HG03095 (cell line): ENCODE data around the gene ARHGEF37.
"Not testable (repeated sequence)": the region's sequence is repeated elsewhere in the genome, so short reads cannot be mapped to it uniquely, and the experiment has no call there.

Source experiments
- ATAC-seq: cut with Tn5 transposase; IDR thresholded peaks from one replicate; pipeline ENCODE4 v1.9.1; 2021; ENCODE audit warnings: moderate library complexity; ENCODE audit not compliant: unreplicated experiment

Gene ARHGEF37

DNA sequence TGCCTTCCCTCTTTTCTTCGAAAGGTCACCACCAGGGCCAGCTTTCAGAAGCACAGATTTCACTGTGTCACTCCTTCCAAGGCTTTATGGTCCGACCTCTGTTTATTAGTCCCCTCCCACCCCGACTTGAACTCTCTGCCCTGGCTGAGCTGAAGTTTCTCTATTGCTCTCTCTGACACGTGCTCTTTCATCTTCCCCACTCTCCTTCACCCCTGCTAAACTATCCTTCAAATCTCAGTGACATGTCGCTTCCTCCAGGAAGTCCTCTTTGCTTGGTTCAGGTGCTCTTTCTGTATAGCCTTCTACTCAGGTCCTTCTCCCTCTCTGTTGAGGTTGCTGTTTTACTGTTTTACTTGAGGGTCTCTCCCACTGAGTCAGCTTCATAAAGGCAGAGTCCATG, 64.4 kb downstream of the ARHGEF37 start:
- ATAC-seq, result no peak

DNA sequence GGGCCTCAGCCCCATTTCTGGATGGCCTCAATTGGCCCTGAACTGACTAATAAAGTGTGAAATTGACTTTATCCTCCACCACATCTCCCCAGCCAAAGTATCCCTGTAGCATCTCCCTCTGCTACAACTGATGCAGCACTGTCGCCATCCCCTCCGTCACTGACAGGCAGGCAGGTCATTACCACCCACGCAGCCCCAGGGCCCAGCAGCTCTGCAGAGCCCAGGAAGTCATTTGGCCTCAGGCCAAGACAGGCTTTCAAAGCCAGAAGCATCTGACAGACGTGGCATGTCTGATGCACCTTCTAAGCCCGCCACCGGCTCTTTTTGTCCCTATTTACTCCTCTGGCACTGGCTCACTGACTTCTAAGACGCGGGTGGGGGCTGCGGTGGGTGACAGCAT, 65.3 kb downstream of the ARHGEF37 start:
- ATAC-seq, result no peak

DNA sequence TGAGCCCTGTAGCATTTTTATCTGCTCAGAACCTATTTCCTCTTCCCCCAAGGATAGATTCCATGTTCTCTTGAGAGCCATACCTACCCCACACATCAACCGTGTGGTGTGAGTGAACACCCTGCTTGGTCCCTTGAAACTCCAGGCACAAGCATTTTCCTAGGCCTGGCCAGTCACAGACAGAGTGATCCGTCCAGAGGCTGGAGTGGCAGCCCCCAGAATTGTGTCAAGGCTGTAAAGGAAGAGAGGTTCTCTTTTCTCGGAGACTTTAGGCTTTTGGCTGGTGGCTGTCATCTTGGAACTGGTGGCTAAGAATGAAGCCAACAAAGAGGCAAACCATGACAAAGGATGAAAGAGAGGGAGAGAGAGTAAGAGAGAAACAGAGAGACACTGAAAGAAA, 66.0 kb downstream of the ARHGEF37 start:
- no peak for ATAC-seq

DNA sequence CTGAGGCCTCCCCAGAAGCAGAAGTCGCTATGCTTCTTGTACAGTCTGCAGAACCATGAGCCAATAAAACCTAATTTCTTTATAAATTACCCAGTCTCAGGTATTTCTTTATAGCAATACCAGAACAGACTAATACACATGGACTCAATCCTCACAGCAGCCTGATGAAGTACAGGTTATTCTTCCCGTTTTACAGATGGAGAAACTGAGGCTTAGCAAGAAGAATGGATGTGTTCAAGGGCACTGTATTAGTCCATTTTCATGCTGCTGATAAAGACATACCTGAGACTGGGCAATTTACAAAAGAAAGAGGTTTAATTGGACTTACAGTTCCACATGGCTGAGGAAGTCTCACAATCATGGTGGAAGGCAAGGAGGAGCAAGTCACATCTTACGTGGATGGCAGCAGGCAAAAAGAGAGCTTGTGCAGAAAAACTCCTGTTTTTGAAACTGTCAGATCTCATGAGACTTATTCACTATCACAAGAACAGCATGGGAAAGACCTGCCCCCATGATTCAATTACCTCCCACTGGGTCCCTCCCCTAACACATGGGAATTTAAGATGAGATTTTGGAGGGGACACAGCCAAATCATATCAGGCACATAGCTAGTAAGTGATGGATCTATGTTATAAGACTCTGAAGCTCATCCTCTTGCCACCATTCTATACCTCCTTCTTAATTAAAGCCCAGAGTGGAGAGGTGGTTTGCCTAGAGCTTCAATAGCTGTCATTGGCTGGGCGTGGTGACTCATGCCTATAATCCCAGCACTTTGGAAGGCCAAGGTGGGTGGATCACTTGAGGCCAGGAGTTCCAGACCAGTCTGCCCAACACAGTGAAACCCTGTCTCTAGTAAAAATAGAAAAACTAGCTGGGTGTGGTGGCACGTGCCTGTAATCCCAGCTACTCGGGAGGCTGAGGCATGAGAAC, 67.4 kb downstream of the ARHGEF37 start:
- ATAC-seq, result not testable (repeated sequence)

DNA sequence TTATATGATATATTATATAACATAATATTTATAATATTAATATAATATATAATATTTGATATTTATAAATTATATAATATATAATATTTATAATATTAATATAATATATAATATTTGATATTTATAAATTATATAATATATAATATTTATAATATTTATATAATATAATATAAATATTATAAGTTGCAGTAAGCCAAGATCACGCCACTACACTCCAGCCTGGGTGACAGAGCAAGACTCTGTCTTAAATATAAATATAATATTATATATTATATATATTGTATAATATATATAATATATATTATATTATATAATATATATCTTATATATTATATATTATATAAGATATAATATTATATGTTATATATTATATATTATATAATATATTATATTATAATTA, 68.4 kb downstream of the ARHGEF37 start:
- ATAC-seq, result not testable (repeated sequence)

DNA sequence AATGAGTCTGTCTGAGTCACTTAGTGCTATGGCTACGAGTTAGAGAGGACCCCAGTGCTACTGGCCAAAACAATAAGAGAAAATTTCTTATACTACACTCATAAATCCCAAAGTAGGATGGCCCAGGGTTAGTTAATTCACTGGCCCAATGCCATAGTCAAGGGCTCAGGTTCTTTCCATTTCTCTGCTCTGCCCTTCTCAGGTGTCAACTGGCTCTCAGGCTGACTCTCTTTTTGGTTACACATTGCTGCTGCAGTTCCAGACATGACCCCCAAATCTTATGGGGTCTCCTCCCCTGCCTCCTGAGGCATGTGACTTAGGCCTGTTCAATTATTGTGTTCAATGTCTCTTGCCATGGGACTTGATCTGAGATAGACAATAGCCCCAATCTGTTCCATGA, 70.4 kb downstream of the ARHGEF37 start:
- no peak for ATAC-seq

DNA sequence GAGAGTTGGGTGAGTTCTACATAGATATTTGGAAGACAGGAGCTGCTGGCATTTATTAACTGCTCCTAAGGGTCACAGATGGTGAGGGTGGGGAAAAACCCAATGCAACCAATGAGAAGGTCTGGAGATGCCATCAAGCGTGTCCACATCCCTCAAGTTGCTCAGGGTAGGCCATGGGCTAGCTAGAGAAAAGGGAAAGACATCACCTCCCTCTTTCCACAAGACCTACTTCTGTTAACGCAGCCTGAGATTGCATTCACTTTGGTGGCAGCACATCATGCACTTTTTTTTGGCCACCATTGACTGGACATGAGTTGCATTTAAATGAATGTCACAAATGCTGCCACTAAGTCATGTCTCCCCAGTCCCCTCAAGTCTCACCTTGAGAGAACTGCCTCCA, 71.4 kb downstream of the ARHGEF37 start:
- no peak for ATAC-seq

DNA sequence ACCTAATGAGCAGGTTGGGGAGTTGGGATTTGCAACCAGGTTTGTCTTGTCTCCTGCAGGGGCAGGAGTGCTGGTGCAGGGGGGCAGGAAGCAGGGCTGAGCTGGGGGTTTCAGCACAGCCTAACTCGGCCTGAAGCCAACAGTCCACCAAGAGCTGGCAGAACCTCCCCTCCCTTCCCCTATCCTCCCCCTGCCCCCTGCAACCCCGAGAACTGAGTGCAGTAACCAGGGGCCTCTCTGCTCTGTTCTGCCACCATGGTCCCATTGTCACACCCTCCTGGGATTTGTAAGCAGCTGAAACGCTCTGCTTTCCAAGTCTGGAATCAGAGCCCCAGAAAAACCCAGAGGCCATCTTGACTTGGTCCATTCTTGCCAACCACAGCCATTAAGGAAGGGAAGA, 72.9 kb downstream of the ARHGEF37 start:
- ATAC-seq, result no peak

DNA sequence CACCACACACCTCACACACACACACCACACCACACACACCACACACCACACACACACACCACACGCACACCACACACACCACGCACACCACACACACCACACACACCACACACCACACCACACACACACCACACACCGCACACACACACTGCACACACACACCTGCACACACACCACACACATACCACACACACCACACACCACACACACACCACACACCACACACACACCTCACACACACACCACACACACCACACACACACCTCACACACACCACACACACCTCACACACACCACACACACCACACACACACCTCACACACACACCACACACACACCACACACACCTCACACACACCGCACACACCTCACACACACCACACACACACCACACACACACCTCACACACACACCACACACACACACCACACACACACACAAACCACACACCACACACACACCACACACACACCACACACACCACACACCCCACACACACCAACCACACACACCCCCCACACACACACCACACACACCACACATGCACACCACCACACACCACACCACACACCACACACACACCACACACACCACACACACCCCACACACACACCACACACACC, 73.7 kb downstream of the ARHGEF37 start:
- no peak for ATAC-seq

DNA sequence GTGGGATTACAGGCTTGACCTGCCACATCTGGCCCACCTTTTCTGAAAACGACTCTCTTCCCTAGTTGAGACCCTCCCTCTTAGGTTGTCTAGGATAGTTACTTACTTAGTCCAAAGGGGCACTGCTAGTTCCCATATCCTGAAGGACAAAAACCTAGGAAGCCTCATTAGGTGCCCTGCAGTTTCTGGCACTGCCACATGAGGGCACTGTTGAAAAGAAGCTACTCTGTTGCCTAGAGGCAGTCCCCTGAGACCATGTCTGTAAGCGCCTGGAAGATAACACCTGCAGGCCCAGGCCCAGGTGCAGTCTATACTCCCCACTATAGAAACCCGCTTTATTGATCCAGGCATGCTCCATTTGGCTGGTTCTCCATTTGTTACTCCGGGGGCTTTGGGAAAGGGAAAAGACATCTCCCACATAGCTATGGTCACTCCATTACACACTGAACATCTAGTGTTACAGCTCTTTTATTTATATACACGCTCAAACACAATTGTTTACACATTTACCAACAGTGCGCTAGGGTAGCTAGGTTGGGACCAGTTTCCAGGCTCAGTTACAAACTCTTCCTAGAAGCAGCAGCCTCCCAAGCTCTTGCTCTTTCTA, 75.4 kb downstream of the ARHGEF37 start:
- ATAC-seq, result no peak

DNA sequence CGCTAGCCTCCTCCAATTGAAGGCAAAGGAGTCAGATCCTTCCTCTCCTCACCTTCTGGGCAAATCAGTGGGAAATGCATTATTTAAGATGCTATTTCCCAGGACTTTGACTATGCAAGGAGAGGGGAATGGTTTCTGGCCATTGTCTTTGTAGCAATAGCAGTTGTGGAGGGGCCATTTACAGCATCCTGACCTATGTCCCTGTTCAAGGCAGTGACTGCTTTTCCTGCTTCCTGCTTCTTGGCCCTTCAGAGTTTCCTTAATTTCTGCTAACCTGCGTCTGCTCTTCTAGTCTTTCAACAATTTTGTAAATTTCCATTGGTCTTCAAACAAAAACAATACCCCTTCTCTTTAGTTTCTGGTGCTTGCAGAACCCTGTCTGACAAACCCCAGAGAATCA, 76.0 kb downstream of the ARHGEF37 start:
- no peak for ATAC-seq

DNA sequence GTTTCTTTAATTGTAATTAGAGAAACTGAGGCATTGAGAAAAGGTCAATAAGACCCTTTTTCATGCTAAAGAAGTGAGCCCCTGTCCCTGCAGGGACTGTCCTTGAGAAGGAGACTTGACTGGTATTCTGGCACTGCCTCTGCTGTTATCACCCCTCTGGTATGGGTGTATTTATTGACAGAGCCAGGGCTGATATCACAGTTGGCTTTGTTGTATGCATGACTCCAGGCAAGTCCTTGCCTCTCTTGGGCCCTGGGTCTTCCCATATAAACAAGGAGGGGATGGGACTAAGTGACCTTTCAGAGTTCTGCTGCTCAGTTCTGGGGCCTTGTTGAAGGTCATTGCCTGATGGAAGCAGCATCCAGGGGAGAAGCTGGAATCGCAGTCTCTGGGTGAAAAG, 77.0 kb downstream of the ARHGEF37 start:
- ATAC-seq, result no peak

DNA sequence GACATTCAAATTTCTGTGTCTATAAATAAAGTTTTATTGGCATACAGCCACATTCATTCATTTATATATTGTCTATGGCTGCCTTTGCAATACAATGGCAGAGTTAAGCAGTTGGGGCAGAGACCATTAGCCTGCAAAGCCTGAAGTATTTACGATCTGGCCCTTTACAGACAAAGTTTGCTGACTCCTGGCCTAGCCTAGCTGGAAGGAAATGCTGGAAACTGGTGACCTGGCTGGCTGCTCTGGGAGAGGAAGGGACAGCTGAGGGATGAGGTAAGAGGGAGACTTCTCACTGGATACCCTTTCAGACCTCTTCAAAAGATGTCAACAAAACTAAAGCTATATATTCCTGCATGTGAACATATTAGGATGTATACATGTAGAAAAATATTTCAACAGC, 82.8 kb downstream of the ARHGEF37 start:
- no peak for ATAC-seq

DNA sequence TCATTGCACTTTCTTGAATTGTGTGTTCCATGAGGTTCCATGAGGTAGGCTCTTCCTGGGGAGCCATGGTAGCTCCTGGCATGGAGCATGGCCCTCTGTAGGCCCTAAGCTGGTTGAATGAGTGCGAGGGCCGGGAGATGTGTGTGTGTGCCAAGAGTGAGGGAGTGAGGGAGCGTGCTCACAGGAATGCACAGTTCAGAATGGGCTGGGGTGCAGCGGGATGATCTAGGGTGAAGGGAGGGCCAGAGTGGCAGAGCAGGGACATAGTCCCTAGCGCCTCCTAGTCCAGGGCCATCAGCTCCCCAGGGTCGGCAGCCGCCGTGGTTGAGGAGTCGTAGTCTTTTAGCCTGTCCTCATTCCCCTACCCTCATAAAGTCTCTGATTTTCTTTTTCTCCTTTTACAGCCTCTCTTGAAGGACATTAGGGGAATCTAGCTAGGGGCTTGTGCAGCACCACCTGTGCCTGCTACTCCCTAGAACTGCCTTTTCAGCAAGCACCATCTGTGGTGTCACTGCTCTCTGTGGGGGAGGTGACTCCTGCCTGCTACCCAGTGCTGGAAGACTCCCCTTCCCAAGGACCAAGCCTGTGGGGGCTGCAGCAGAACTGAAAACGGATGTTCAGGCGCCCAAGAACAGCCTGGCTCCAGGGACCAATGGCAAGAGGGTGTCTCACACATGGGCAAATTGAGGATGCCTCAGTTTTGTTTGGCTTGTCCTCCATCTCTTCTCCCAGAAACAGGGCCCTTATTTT, 83.5 kb downstream of the ARHGEF37 start:
- ATAC-seq, result no peak

DNA sequence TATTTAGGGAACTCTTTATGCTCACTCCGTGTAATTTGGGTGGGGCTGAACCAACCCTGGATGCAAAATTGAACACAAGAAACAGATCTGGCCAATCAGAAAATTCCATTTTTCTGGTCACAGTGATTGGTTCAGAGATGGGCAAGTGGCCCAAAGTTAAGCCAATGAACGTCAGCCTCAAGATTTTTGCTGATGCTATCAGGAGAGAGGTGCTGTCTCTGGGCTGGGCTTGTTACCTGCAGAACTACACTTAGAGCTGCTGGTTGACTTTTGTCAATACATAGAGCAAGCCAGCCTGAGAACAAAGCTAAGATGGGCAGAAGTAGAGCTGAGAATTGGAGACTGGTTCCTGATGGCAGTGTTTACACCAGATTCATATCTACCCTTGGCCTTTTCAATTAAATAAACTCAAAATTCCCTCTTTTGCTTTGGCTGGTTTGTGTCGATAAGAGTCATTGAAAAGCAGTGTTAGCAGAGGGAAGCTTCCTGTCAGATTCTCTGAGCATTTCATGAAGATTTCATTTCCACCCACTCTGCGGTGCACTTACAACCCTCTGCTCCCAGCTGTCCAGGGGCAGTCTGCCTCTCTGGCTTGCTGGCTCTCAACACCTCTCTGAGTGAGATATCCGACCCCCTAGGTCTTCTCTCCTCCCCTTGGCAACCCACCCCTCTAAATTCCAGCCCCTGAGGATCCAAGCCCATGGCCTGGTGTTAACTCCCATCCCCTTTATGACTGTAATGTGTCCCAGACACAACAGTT, 84.3 kb downstream of the ARHGEF37 start:
- ATAC-seq, result no peak

DNA sequence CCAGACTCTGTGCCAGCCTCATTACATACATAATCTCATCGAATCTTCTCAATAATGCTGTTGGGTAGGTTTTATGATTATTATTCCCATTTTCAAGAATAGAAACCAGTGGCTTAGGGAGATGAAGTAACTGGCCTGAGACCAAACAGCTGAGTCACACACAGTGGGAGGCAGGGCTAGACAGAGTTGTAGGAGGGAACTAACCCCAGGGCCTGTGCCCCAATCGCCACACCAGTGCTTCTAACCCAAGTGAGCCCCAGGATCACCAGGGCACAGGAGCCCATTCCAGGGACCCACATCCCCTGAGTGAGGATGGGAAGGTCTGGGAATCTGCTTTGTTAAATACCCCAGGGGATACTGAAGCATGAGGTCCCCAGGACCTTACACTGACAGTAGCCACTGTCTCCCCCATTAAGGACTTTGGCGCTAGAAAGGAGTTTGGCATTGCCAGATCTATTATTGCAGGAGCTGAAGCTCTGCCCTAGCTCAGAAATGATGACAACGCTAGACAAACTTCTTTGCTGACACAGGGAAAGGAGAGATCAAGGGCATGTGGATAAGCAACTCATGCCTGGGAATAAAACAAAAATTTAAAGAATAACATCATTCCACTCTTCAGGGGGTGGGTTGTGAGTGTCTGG, 85.0 kb downstream of the ARHGEF37 start:
- ATAC-seq, result no peak

DNA sequence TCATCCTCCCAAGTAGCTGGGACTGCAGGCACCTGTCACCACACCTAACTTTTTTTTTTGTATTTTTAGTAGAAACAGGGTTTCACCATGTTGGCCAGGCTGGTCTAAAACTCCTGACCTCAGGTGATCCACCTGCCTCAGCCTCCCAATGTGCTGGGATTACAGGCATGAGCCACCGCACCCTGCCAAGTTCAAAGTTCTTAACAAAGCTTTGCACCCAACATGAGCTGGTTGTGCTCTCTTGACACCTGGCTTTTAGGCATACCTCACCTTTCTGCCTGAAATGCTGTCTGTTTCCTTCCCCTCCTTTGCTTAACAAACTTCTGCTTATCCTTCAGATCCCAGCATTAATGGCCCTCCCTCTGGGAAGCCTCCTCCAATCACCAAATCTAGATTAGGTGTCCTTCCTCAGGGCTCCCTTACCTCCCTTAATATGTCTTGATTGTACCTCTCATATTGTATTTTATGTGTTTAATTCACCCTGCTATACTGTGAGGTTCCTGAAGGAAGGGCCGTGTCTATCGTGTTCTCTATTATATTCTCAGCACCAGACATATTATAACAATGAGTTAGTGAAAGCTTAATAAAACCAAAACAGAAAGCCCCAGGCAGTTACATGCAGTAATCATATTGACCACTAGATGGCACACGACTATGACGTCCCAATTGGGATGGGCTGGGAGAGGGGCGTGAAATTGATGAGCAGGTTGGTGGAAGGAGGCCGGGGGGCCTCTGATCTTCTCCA, 86.0 kb downstream of the ARHGEF37 start:
- no peak for ATAC-seq

DNA sequence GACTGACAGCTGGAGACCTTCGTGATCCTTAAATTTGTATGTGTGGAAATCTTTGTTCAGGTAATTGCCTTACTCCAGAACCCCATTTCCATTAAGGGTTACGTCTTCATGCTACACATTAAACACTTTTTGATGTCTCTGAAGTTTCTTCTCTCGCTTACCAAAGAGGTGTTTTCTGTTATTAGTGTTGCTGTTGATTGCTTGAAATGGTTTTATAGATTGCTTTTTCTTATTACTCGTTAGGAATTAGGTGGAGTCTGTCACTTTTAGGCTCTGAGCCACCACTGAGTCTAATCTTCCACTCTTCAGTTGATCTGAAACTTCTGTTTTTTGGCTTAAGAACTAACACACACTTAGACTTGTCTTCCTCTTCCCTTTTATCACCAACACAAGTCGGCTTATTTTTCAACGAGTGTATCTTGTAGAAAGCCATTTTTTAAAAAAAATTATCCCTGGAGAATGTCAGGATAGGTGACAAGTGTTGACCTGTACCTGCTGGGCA, 86.6 kb downstream of the ARHGEF37 start:
- no peak for ATAC-seq

DNA sequence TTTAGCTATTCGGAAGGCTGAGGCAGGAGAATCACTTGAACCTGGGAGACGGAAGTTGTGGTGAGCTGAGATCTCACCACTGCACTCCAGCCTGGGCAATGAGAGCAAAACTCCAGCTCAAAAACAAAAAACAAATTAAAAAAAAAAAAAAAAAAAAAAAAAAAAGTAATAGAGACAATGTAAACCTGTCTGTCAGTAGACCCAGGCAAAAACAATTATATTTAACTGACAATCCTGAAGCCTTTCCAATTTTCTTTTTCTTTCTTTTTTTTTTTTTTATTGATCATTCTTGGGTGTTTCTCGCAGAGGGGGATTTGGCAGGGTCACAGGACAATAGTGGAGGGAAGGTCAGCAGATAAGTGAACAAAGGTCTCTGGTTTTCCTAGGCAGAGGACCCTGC, 88.0 kb downstream of the ARHGEF37 start:
- ATAC-seq, result not testable (repeated sequence)
